ENCODE data around the gene PCBP2.

DNA sequence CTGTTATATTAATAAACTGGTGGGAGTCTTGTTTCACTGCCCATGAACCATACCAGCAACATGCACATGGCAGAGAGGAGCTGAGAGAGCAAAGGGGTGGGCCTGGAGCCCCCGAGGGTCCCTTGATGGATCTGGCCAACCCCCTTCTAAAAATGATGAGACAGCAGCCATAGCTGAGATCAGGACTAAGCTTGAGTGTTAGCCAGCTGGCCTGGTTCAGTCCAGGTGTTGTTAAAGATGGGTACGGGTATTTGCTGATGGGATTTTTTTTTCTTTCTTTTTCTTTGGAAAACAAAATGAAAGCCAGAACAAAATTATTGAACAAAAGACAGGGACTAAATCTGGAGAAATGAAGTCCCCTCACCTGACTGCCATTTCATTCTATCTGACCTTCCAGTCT lies 16.0 kb downstream of the PCBP2 start:
- TF ChIP-seq CTCF (IDR thresholded peaks at IDR 0.05) (no peak), POLR2A (IDR thresholded peaks at IDR 0.05) (no peak), POLR2AphosphoS5 (IDR thresholded peaks at IDR 0.05) (no peak)
